IMR-90 (cell line): ENCODE data around the gene IQCE. TPM values are rescaled to one million over a fixed set of nuclear protein-coding genes. Genes with fewer than 3 reads are reported as not detected.

Experiments
- ATAC-seq: fragments of 200-7000 bp; cut with Tn5 transposase; 2 replicates; pipeline ENCODE4 v1.9.1; 2020; ENCODE audit warnings: low read depth, mild to moderate bottlenecking, moderate library complexity
- BruUV-seq: library from RNA; stranded (reverse); fragments of 400-500 nt; replicated peaks from 2 replicates; lab custom pipeline; 2021; lab: Mats Ljungman, UMichigan
- CTCF ChIA-PET: fragments of 300-600 bp; formaldehyde crosslinking; extraction: SDS; loops from one replicate; lab custom pipeline; 2021; ENCODE audit warnings: antibody characterized with exemption; lab: Yijun Ruan, JAX
- POLR2A ChIA-PET: fragments of 300-600 bp; sonication (Branson Sonifier 250); formaldehyde crosslinking; loops from one replicate; lab custom pipeline; 2022; ENCODE audit warnings: antibody characterized with exemption; ENCODE audit not compliant: unreplicated experiment; lab: Charles Lee
- DNase-seq: peaks from one replicate; pipeline ENCODE4 v3.0.0; 2013
- H2AFZ ChIP-seq: replicated peaks from 2 replicates; pipeline ENCODE3; 2013; ENCODE audit warnings: low read length, mild to moderate bottlenecking; ENCODE audit not compliant: poor library complexity
- H2AK5ac ChIP-seq: 2 replicates; pipeline ENCODE4 v1.6.1; 2013; ENCODE audit warnings: low read depth, low read length, inconsistent platforms
- H2AK9ac ChIP-seq: replicated peaks from 2 replicates; pipeline ENCODE3; 2013; ENCODE audit warnings: mild to moderate bottlenecking, low read depth, low read length, moderate library complexity; ENCODE audit not compliant: poor library complexity
- H2BK120ac ChIP-seq: 2 replicates; pipeline ENCODE4 v1.6.1; 2013; ENCODE audit warnings: low read depth, low read length, inconsistent platforms
- H2BK15ac ChIP-seq: 3 replicates; pipeline ENCODE4 v1.6.1; 2013; ENCODE audit warnings: low read depth, low read length, inconsistent platforms
- H2BK20ac ChIP-seq: 2 replicates; pipeline ENCODE4 v1.6.1; 2013; ENCODE audit warnings: low read depth, mild to moderate bottlenecking, inconsistent platforms, low read length, moderate library complexity
- H2BK5ac ChIP-seq: 2 replicates; pipeline ENCODE4 v1.6.1; 2013; ENCODE audit warnings: mild to moderate bottlenecking, low read depth, low read length, inconsistent platforms; ENCODE audit not compliant: poor library complexity, severe bottlenecking
- H3K14ac ChIP-seq: replicated peaks from 2 replicates; pipeline ENCODE4 v1.6.1; 2013; ENCODE audit warnings: low read depth, low read length, inconsistent platforms
- H3K18ac ChIP-seq: 2 replicates; pipeline ENCODE4 v1.6.1; 2013; ENCODE audit warnings: low read depth, low read length, control low read depth
- H3K23ac ChIP-seq: 2 replicates; pipeline ENCODE4 v1.6.1; 2013; ENCODE audit warnings: low read depth, low read length, inconsistent platforms
- H3K27ac ChIP-seq: 2 replicates; pipeline ENCODE4 v1.5.1; 2013; ENCODE audit warnings: mild to moderate bottlenecking, control low read depth, low read length; ENCODE audit not compliant: insufficient read depth
- H3K27me3 ChIP-seq: 2 replicates; pipeline ENCODE4 v1.6.1; 2013; ENCODE audit warnings: low read length; ENCODE audit not compliant: control insufficient read depth, insufficient read depth
- H3K36me3 ChIP-seq: 2 replicates; pipeline ENCODE4 v1.6.1; 2013; ENCODE audit warnings: low read length, mixed read lengths; ENCODE audit not compliant: control insufficient read depth, insufficient read depth
- H3K4ac ChIP-seq: 2 replicates; pipeline ENCODE4 v1.6.1; 2013; ENCODE audit warnings: low read depth, low read length, inconsistent platforms
- H3K4me1 ChIP-seq: 2 replicates; pipeline ENCODE4 v1.6.1; 2013; ENCODE audit warnings: low read length, mixed read lengths; ENCODE audit not compliant: control insufficient read depth, insufficient read depth
- H3K4me2 ChIP-seq: 2 replicates; pipeline ENCODE4 v1.6.1; 2013; ENCODE audit warnings: low read depth, mild to moderate bottlenecking, control low read depth, low read length, moderate library complexity
- H3K4me3 ChIP-seq: 2 replicates; pipeline ENCODE4 v1.5.1; 2013; ENCODE audit warnings: low read depth, mild to moderate bottlenecking, control low read depth, low read length, moderate library complexity; ENCODE audit not compliant: insufficient read depth
- H3K56ac ChIP-seq: 2 replicates; pipeline ENCODE4 v1.6.1; 2013; ENCODE audit warnings: low read length, inconsistent platforms; ENCODE audit not compliant: insufficient read depth; ENCODE audit errors: extremely low read depth
- H3K79me1 ChIP-seq, 2 experiments: 2 replicates each; pipeline ENCODE4 v1.6.1; 2013; ENCODE audit warnings: low read length in 2 of 2, inconsistent platforms in 1 of 2, low read depth in 1 of 2
- H3K9ac ChIP-seq: 2 replicates; pipeline ENCODE4 v1.6.1; 2013; ENCODE audit warnings: low read depth, low read length, control low read depth
- H3K9me1 ChIP-seq: 2 replicates; pipeline ENCODE4 v1.6.1; 2013; ENCODE audit warnings: low read length, inconsistent platforms; ENCODE audit not compliant: insufficient read depth
- H3K9me3 ChIP-seq: 2 replicates; pipeline ENCODE4 v1.6.1; 2013; ENCODE audit warnings: low read length; ENCODE audit not compliant: control insufficient read depth, insufficient read depth
- H4K20me1 ChIP-seq: 2 replicates; pipeline ENCODE4 v1.6.1; 2013; ENCODE audit warnings: low read length, inconsistent platforms; ENCODE audit not compliant: insufficient read depth
- H4K5ac ChIP-seq: 2 replicates; pipeline ENCODE4 v1.6.1; 2013; ENCODE audit warnings: mild to moderate bottlenecking, low read depth, low read length, control low read depth
- H4K8ac ChIP-seq, 2 experiments: 2 replicates each; pipeline ENCODE4 v1.6.1; 2013; ENCODE audit warnings: low read depth in 2 of 2, low read length in 2 of 2, control low read depth in 1 of 2, inconsistent platforms in 1 of 2
- H4K91ac ChIP-seq: 2 replicates; pipeline ENCODE4 v1.6.1; 2013; ENCODE audit warnings: low read depth, low read length, inconsistent platforms; ENCODE audit not compliant: insufficient read depth
- CTCF ChIP-seq: conservative IDR thresholded peaks from 2 replicates; pipeline ENCODE4 v1.5.1; 2012; ENCODE audit warnings: mild to moderate bottlenecking, low read depth, low read length, improper control_type of control experiment
- MXI1 ChIP-seq: IDR thresholded peaks from 2 replicates; pipeline ENCODE4 v1.6.1; 2012; ENCODE audit warnings: low read depth, mild to moderate bottlenecking, low read length, moderate library complexity, borderline replicate concordance
- RFX5 ChIP-seq: IDR thresholded peaks from 2 replicates; pipeline ENCODE4 v1.8.0; 2012; ENCODE audit warnings: low read depth, mild to moderate bottlenecking, low read length, moderate library complexity
- USF2 ChIP-seq: fragments of 150-350 bp; IDR thresholded peaks from 2 replicates; pipeline ENCODE4 v1.6.1; 2017; ENCODE audit warnings: mild to moderate bottlenecking, antibody characterized with exemption, low read length, low read depth
- WGBS, 2 experiments: methylation state at CpG; one replicate each; pipeline versions ENCODE4 v1.1.5 to v1.1.7; 2013; ENCODE audit warnings: missing lambda C conversion rate in 2 of 2; ENCODE audit not compliant: insufficient read length in 1 of 2; ENCODE audit errors: extremely low coverage in 2 of 2; 5-methylcytosine and 5-hydroxymethylcytosine counted together
- dilution Hi-C: fragments of 300-500 bp; cut with HindIII; formaldehyde crosslinking; loops from one replicate; pipeline ENCODE4 v1.14.3; 2018; ENCODE audit warnings: low sequenced_read_pairs; ENCODE audit not compliant: unreplicated experiment
- in situ Hi-C: fragments of 300-500 bp; cut with MboI; formaldehyde crosslinking; loops from 3 replicates; pipeline ENCODE4 v1.14.3; 2019; ENCODE audit warnings: low sequenced_read_pairs, inconsistent platforms, mixed read lengths
- intact Hi-C: fragments of 100-400 bp; cut with micrococcal nuclease; formaldehyde crosslinking; loops from 2 replicates; pipeline ENCODE4 v1.10.0; 2022
- polyA plus RNA-seq, 3 experiments: library from polyadenylated mRNA; depleted of rRNA; stranded (reverse); fragments of >200 nt; gene quantifications; 2 replicates each; pipeline ENCODE4 v1.2.3, GENCODE V29; 2012; ENCODE audit warnings: low replicate concordance in 1 of 3
- total RNA-seq: library from RNA; depleted of rRNA; stranded (reverse); fragments of >200 nt; gene quantifications from 2 replicates; pipeline ENCODE4 v1.2.3, GENCODE V29; 2012

The IQCE gene
- total and polyA plus RNA-seq, 2 of the 4 experiments (the other 2 are of a cell fraction) = 5.0 to 6.3 TPM

GRCh38 chr7:2525658-2526630 is 32.8 kb upstream of the IQCE start:
- in situ Hi-C loops = no loop called here
- ATAC-seq = no peak
- dilution Hi-C loops = no loop called here

More at GRCh38 chr7:2525658-2526630, 32.8 kb upstream of the IQCE start:
- Histone ChIP-seq H3K79me1 (peaks cover 0 to 6% of the 10 kb centered on the region in 2 experiments; a peak in 1 of 4 replicates), H3K14ac (no peak overlapping the region), H4K20me1 (no peaks in the 10 kb centered on the region), H3K9me3 (no peaks in the 10 kb centered on the region), H3K4me1 (peaks cover 36% of the 10 kb centered on the region), H4K8ac (no peak overlapping the region), H3K18ac (no peak overlapping the region), H3K4ac (no peak overlapping the region), H4K5ac (no peak overlapping the region), H2AK5ac (0 out of 2 replicates have a peak overlapping the region, but pooled peaks have one; percentile 5), H3K4me2 (no peak overlapping the region), H2BK15ac (no peak overlapping the region), H3K4me3 (no peak overlapping the region), H3K27me3 (no peaks in the 10 kb centered on the region), H2BK20ac (no peak overlapping the region), H3K23ac (no peak overlapping the region), H2AFZ (no peak overlapping the region), H4K91ac (no peak overlapping the region), H3K27ac (no peak overlapping the region), H2BK120ac (no peak overlapping the region), H2AK9ac (no peak overlapping the region), H3K9ac (no peak overlapping the region), H2BK5ac (no peak overlapping the region), H3K56ac (no peak overlapping the region), H3K9me1 (no peaks in the 10 kb centered on the region), H3K36me3 (no peaks in the 10 kb centered on the region)
- TF ChIP-seq USF2 = no peak
- TF ChIP-seq RFX5 = no peak
- no peak for TF ChIP-seq CTCF
- no peak for TF ChIP-seq MXI1
- intact Hi-C loops = no loop called here
- ChIA-PET POLR2A (no interaction called here), CTCF (no interaction called here)
- 85% methylated on average over 22 of the region's 36 CpGs; no CpG with 5 or more reads in 1 of the 2 experiments for WGBS, 2 experiments
- DNase-seq = no peak
- BruUV-seq = no TSS peak
